Calu3 (cell line): Measurements from ENCODE around the gene FAM24B. TPM values are rescaled to one million over a fixed set of nuclear protein-coding genes. Genes with fewer than 3 reads are reported as not detected.

ENCODE experiments used
- BruUV-seq: library from RNA; stranded (reverse); fragments of 400-500 nt; replicated peaks from 2 replicates; lab custom pipeline; 2021; lab: Mats Ljungman, UMichigan
- CTCF ChIA-PET: fragments of 300-600 bp; sonication (Branson Sonifier 250); formaldehyde crosslinking; loops from one replicate; lab custom pipeline; 2022; ENCODE audit warnings: antibody characterized with exemption; lab: Charles Lee
- DNase-seq: peaks from one replicate; pipeline ENCODE4 v3.0.0; 2022
- H3K27ac Mint-ChIP-seq: one replicate; pipeline ENCODE4 v1.8.0; 2022; ENCODE audit warnings: mixed read lengths; ENCODE audit not compliant: unreplicated experiment
- H3K27me3 Mint-ChIP-seq: one replicate; pipeline ENCODE4 v1.8.0; 2022; ENCODE audit warnings: mixed read lengths; ENCODE audit not compliant: unreplicated experiment
- H3K36me3 Mint-ChIP-seq: one replicate; pipeline ENCODE4 v1.8.0; 2022; ENCODE audit warnings: mild to moderate bottlenecking, moderate library complexity, mixed read lengths; ENCODE audit not compliant: insufficient read depth, unreplicated experiment
- H3K4me1 Mint-ChIP-seq: one replicate; pipeline ENCODE4 v1.8.0; 2022; ENCODE audit warnings: mild to moderate bottlenecking, low read depth, mixed read lengths; ENCODE audit not compliant: unreplicated experiment
- H3K4me3 Mint-ChIP-seq: one replicate; pipeline ENCODE4 v1.8.0; 2022; ENCODE audit warnings: mild to moderate bottlenecking, low read depth, moderate library complexity, mixed read lengths; ENCODE audit not compliant: unreplicated experiment
- H3K9me3 Mint-ChIP-seq: one replicate; pipeline ENCODE4 v1.8.0; 2022; ENCODE audit warnings: low read depth, mixed read lengths; ENCODE audit not compliant: unreplicated experiment
- CTCF ChIP-seq: fragments of 200-600 bp; IDR thresholded peaks from one replicate; pipeline ENCODE4 v1.8.0; 2022; ENCODE audit warnings: antibody characterized with exemption; ENCODE audit not compliant: unreplicated experiment
- intact Hi-C: fragments of 100-400 bp; cut with micrococcal nuclease; formaldehyde crosslinking; loops from one replicate; pipeline ENCODE4 v1.10.0; 2022; ENCODE audit not compliant: unreplicated experiment
- total RNA-seq: library from RNA; stranded (reverse); gene quantifications from 2 replicates; pipeline ENCODE4 v1.2.3, GENCODE V29; 2022

The FAM24B gene
- total RNA-seq, 1 experiment from 2014 or later, result 6.3 TPM

DNA sequence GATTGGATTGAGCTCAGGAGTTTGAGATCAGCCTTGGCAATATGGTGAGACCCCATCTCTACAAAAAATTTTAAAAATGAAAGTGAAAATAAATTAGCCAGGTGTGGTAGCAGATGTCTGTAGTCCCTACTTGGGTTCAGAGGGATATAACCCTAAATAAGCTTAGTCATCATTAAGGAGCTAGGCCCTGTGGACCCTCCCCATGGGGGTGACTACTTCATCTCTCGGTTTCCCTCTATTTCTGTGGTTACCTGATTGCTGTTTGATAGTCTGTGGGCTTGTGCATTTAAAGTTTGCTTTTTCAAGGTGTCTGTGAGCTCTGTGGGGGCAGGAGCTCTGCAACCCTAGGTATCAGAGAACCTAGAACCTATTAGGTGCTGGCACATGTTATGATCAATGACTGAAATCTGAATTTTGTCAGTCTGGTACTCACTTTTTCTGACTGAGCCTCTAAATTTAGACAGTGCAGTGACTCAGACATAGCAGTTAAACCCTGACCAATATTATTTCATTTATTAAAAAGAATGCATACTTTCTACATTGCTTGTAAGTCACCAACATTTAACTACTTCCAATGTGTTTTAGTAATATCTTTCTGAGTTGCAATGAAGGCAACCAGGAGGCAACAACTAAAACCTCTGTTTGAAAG is 25.6 kb downstream of the FAM24B start:
- Mint-ChIP-seq H3K27me3 (no peaks in the 10 kb centered on the region), H3K9me3 (no peaks in the 10 kb centered on the region), H3K4me1 (peaks cover 6% of the 10 kb centered on the region), H3K27ac (no peak overlapping the region), H3K4me3 (no peak overlapping the region), H3K36me3 (no peaks in the 10 kb centered on the region)
- no peak for TF ChIP-seq CTCF
- CTCF ChIA-PET, result no interaction called here
- no peak for DNase-seq
- intact Hi-C loops, result no loop called here
- no TSS peak for BruUV-seq

GRCh38 chr10:122852261-122852660 is 27.1 kb downstream of the FAM24B start:
- DNase-seq, result no peak
- H3K4me1 Mint-ChIP-seq, result peaks cover 6% of the 10 kb centered on the region
- no TSS peak for BruUV-seq
- intact Hi-C loops, result no loop called here
- H3K4me3 Mint-ChIP-seq, result no peak overlapping the region
- no peak for TF ChIP-seq CTCF
- H3K9me3 Mint-ChIP-seq, result no peaks in the 10 kb centered on the region
- CTCF ChIA-PET, result no interaction called here
- no peaks in the 10 kb centered on the region for H3K27me3 Mint-ChIP-seq
- no peak overlapping the region for H3K27ac Mint-ChIP-seq
- H3K36me3 Mint-ChIP-seq, result no peaks in the 10 kb centered on the region

GRCh38 chr10:122850705-122851640 is 28.4 kb downstream of the FAM24B start:
- DNase-seq, result no peak
- H3K4me1 Mint-ChIP-seq, result peaks cover 8% of the 10 kb centered on the region
- no peaks in the 10 kb centered on the region for H3K36me3 Mint-ChIP-seq
- no peak overlapping the region for H3K27ac Mint-ChIP-seq
- H3K27me3 Mint-ChIP-seq, result peaks cover 6% of the 10 kb centered on the region
- intact Hi-C loops, result no loop called here
- no peak overlapping the region for H3K4me3 Mint-ChIP-seq
- no peak for TF ChIP-seq CTCF
- BruUV-seq, result no TSS peak
- peaks cover 2% of the 10 kb centered on the region for H3K9me3 Mint-ChIP-seq
- CTCF ChIA-PET, result no interaction called here

GRCh38 chr10:122849900-122850605 is 29.3 kb downstream of the FAM24B start:
- H3K27ac Mint-ChIP-seq, result no peak overlapping the region
- DNase-seq, result no peak

More at GRCh38 chr10:122849900-122850605, 29.3 kb downstream of the FAM24B start:
- Mint-ChIP-seq H3K4me3 (no peak overlapping the region), H3K36me3 (no peaks in the 10 kb centered on the region), H3K9me3 (peaks cover 2% of the 10 kb centered on the region), H3K27me3 (peaks cover 11% of the 10 kb centered on the region), H3K4me1 (peaks cover 11% of the 10 kb centered on the region)
- intact Hi-C loops, result no loop called here
- no peak for TF ChIP-seq CTCF
- BruUV-seq, result no TSS peak
- CTCF ChIA-PET, result no interaction called here
